ENCODE data around the gene AADAC.

DNA sequence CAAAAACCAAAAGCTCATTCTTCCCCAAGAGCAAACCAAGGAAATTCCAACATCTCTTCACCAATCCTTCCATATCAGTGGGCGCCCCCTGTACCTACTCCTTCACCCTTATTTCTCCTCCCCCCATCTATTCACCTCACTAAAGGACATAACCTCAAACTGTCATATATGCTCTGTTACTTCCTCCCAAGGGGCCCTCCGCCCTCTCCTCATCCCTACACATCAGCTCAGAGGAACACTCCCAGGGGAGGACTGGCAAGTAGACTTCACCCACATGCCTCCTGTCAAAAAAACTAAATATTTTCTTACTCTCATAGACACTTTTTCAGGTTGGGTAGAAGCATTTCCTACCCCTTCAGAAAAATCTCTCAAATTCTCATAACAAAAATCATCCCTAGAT is 2.4 kb upstream of the AADAC start:
- TF ChIP-seq GATA3 (IDR thresholded peaks at IDR 0.05; ENCODE audit: low read depth, low read length), result no peak
- TF ChIP-seq GATA2 (IDR thresholded peaks at IDR 0.05; ENCODE audit: low read depth, low read length), result no peak
